IMR-90 (cell line): ENCODE data around the gene FGF21.

Source experiments
- CTCF ChIP-seq: conservative IDR thresholded peaks from 2 replicates; pipeline ENCODE4 v1.5.1; 2012; ENCODE audit warnings: mild to moderate bottlenecking, low read depth, low read length, improper control_type of control experiment
- MAZ ChIP-seq: IDR thresholded peaks from 2 replicates; pipeline ENCODE4 v1.6.1; 2012; ENCODE audit warnings: low read depth, mild to moderate bottlenecking, low read length, improper control_type of control experiment, moderate library complexity, borderline replicate concordance
- POLR2A ChIP-seq: IDR thresholded peaks from 2 replicates; pipeline ENCODE4 v1.6.1; 2012; ENCODE audit warnings: mild to moderate bottlenecking, low read depth, low read length
- RAD21 ChIP-seq: IDR thresholded peaks from 2 replicates; pipeline ENCODE4 v1.6.1; 2012; ENCODE audit warnings: low read length, improper control_type of control experiment
- RCOR1 ChIP-seq: IDR thresholded peaks from 2 replicates; pipeline ENCODE4 v1.6.1; 2012; ENCODE audit warnings: mild to moderate bottlenecking, low read length, improper control_type of control experiment; ENCODE audit not compliant: insufficient replicate concordance
- RFX5 ChIP-seq: IDR thresholded peaks from 2 replicates; pipeline ENCODE4 v1.8.0; 2012; ENCODE audit warnings: low read depth, mild to moderate bottlenecking, low read length, moderate library complexity
- USF2 ChIP-seq: fragments of 150-350 bp; IDR thresholded peaks from 2 replicates; pipeline ENCODE4 v1.6.1; 2017; ENCODE audit warnings: mild to moderate bottlenecking, antibody characterized with exemption, low read length, low read depth

- no peak for TF ChIP-seq CTCF
- TF ChIP-seq USF2, result no peak
- TF ChIP-seq POLR2A, result no peak
- TF ChIP-seq RAD21, result no peak
- TF ChIP-seq RCOR1, result no peak
- no peak for TF ChIP-seq RFX5
- TF ChIP-seq MAZ, result no peak
Measured at GRCh38 chr19:48794291-48794690, 39.0 kb downstream of the FGF21 start.
